HG03432 (cell line): Measurements from ENCODE around the gene ST8SIA2.

Experiments
- ATAC-seq: cut with Tn5 transposase; IDR thresholded peaks from one replicate; pipeline ENCODE4 v1.9.1; 2021; ENCODE audit warnings: mild to moderate bottlenecking, moderate library complexity; ENCODE audit not compliant: unreplicated experiment

ST8SIA2 gene

DNA sequence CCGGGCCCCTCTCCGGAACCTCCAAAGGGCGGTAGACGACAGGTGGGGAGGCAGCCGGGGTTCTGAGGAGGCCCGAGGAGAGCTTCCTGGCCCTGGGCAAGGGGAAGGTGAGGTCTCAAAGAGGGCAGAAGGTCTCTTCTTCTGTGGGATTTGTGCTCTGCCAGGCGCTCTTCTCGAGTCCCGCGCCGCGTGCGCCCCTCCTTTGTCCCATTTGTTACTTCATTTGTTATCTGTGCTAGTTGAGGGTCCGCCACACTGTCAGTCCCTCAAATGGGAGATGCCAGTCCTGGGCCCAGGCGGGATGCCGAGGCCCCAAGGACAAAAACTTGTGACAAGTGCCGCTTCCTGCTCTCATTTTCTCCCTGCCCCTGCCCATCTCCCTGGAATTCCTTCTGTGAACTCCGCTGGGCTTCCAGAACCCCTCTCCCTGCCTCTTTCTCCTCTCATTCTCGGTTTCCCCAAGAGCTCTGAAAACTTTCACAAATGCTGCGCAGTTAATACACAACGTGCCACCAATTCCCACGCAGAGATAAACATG, 1.5 kb downstream of the ST8SIA2 start:
- no peak for ATAC-seq

DNA sequence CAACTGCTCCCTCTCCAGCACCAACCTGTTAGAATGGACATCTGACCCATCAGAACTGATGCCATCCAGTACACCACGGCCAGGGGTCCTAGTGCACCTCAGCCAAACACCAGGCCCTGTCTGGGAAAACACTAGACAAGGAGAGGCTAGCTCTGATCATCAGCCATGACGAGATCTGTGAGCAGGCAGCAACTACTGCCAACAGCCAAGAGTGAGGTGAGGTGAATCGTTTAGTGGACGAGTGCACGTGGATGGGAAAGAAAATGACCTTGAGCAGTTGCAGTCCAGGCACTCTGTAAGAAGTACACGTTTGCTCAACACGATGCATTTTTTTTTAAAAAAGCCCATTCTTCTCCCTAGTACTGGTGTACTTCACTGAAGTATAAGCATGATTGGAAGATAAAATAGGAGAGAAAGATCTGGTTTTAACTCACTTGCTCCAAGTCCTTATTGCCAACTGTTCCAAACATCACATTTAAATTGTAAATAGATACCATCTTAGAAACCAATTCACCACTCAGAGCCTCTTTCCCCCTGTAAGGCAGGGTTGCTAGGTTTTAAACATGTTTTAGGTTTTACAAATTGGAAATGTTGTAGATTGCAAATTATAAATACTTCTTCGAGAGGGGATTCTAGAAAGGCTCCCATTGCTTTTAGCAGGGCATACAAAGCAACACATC, 5.7 kb downstream of the ST8SIA2 start:
- ATAC-seq: no peak

DNA sequence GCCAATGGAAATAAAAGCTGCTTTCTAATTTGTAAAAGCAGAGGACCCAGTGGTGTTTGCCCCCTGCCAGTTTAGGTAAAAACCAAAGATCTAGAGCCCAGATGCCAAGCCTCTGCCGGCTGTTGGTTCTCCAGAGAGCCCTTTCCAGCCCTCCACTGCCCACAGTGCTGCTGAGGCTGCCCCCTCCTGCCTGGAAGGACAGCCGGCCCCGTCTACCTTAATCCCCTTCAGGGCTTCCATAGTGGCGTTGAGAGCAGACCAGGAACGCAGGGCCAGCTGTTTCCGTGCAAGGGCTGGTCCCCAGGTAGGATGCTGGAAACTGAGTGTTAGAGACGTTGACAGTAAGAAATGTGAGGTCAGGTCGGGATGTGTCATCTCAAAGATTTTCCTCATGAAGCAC, 6.9 kb downstream of the ST8SIA2 start:
- no peak for ATAC-seq

DNA sequence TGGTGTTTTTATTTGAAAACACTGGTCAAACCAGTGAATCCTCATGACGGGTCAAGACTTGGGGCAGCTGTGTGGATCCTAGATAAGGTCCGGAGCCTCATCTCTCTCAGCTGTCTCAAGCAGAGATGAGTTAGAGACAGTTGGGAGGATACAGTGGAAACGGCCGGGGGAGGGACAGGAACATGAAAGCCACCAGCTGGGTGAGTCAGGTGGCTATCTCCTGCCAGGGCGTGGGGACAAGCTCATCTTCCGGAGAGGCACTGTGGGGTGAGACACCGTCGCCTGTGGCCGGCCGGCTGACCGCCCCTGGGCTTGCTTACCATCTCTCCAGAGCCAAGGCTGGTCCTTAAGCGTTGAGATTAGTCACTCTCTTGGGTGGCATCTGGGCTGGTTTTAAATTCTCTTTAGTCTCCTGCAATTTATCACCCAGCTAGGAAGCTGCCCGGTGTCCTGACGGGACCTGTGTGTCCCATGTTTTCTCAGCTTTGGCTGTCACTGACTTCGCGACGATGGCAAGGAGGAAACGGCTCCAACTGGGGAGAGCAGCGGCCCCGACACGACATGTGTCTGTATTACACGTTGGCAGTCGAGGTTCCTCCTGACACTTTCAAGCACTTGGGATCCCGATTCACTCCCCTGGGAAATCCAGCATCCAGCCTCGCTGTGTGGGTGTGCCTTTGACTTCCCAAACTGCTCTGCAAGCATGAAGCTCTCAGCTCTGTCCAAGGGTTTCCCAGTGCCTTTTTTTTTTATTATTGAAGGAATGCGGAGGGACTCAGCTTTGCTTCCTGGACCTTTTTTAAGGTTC, 7.5 kb downstream of the ST8SIA2 start:
- ATAC-seq: no peak

DNA sequence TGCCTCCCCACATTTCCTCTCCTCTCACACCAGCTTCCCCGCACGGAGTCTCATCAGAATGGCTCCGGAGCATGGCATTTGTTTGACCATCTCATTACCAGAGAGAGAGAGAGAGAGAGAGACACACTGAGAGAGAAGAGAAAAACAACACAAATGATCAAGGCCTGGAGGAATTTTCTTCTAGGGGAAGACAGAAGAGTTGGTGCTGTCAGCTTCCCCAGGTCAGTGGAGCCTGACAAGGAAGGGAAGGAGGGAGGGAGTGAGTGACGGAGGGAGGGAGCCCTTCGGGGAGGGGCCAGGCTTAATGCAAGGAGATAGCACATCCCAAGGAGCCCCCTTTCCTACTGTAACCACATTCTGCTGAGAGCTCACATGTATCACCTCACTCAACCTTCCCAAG, 9.1 kb downstream of the ST8SIA2 start:
- no peak for ATAC-seq

DNA sequence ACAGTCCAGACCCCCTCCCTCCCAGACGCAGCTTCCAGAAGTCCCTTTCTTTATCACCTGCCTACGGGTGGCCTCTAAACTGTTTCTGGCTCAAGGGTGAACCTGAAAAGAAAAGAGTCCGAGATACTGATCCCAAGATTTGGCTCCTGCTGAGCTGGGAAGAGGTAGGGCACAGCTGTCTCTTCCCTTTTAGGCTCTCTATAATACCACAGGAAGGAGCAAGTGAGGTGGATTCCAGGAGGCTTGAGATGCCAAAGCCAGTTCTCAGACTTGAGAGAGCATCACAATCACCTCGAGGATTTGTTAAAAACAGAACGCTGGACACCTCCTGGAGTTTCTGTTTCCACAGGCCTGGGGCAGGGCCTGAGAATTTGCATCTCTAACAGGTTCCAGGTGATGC, 12.3 kb downstream of the ST8SIA2 start:
- no peak for ATAC-seq

DNA sequence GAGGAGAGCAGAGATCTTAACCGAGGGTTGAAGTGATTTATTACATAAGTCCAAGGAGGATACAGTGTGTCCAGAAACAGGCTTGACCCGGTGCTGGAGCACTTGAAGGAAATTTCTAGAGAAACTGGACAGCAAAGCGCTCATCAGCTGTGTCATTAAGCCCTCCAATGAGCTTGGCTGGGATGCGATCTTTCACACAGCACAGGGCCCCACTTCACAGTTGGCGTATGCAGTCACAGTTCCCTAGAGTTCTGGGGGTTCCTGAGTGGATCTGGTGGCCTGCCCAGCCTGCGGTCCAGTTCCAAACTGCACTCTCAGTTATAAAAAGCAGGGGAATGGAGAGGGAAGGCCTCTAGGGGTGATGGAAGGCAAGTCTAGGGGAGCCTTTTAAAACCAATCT, 13.6 kb downstream of the ST8SIA2 start:
- no peak for ATAC-seq

DNA sequence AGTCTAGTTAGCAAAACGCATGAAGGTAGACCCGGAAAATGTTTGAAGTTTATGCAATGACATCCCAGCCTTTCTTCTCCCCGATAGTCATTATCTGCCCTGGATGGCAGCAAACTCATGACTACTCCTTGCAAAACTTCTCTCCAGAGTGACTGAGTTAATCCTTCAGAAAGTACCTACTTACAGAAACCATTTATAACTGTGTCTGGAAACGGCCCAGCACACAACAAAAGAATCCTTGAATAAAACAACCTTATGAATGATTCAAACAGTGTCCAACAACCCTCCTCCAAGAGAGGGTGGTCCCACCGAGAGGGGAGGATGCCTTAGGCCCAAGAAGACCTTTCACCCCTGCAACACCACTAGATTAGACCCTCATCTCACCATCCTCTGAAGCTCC, 14.2 kb downstream of the ST8SIA2 start:
- no peak for ATAC-seq

DNA sequence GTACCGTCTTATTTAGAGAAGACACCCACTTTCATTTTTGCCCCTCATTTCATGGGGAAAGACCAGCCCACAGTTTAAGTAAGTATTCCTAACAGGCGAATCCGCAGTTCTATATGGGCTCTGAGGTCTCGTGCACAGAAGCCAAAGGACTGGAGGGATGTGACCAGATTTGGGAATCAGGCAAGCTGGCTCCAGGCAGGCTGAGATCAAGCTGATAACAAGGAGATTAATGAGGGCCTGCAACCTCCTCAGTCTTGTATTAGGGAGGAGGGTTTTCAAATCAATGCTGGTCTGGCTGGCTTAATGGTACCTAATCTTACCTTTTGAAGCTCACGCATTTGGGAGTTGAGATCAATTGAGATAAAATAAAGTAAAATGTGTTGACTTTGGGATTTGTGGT, 15.3 kb downstream of the ST8SIA2 start:
- ATAC-seq: no peak

DNA sequence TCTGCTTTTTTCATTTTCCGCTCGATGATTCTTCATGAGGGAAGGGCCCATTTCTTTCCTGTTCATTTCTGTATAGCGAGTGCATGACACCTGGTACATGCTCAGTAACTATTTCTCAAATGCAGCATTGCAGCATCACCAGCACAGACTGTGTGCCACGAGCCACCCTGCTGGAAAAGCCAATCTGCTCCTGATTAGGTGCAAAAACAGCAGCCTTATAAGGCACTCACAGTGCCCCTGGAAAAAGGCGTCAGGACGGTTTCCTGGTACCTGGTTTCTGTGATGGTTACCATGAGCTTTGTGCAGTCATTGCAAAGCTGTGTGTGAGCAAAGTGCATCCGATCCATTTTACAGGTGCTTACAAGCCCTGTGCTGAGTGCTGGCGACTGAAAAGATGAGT, 15.8 kb downstream of the ST8SIA2 start:
- ATAC-seq: no peak

DNA sequence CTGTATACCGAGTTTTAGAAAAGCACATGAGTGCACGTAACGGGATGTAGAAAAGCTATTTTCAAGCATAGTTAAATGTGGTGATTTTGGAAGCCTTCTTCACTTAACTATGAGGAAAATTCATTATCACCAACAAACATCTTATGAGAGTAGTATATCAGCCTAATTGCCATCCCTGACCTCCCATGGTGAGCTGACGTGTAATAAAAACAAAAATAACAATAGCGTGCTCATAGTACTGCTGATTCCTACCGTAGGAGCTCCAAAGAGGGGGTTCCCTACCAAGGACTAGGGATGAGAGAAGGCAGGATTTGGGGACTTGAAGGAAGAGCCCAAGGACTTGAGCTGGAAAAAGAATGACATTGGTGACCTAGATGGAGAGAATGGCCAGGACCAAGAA, 16.9 kb downstream of the ST8SIA2 start:
- no peak for ATAC-seq

DNA sequence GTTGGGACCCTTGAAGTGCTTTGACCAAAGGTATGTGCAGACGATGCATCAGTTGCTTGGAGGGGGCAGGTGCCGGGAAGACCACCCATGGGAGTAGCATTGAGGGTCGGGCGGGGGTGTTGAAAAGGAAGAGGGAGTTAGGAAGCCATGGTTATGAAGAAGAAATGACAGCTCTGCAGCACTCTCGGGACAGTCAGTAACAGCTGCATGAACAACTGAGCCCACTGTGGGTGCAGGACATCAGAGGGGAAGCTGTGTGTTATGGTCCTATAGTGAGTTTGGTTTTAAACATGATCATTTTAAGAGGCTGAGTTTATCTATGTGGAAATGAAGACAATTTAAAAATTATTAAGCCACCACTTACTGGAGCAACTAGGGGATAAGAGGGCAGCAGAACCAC, 17.6 kb downstream of the ST8SIA2 start:
- ATAC-seq: no peak

DNA sequence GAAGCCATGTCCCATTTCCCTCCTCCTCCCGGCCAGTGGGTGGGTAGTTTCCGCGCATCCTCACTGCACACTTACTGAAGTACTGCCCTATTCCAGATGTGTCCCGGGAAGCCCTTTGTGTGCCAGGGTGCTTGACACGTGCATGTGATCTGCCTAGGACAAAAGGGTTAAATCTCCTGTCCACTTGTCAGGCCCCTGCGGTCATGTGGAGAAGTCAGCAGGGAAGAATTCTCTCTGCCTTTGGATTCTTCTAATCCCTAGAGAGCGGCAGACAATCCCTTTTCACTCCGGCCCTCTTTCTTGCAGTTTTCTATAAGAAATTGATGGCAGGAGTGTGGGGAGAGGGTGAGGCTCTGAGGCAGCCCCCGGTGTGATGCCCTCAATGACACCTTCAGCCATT, 19.8 kb downstream of the ST8SIA2 start:
- ATAC-seq: no peak

DNA sequence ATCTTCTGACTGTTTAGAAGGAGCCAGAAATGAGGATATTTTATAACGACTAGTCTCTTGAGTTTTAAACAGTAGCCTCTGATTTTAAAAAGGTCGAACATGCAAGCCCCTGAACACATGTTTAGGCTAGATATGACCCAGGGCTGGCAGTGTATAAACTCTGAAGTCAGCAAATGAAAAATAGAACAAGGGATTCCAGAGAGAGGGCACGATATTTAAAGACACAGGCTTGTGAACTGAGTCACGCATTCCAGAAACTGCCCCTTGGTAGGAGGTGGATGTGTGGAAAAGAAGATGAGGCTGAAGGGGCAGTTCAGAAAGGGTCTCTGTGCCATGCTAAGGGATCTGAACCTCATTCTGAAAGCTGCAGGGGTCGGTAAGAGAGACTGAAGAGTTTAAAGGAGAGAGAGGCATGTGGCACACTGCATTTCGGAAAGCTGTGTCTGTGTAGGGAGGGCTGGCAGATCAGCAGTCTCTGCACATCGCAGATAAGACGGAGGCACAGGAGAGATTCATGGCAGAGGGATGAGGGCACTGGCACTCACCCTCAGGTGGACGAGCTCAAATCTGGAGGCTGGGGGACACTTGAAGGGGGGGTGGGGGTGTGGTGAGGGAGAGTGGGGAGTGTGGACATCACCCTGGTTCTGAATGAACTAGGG, 22.1 kb downstream of the ST8SIA2 start:
- no peak for ATAC-seq

DNA sequence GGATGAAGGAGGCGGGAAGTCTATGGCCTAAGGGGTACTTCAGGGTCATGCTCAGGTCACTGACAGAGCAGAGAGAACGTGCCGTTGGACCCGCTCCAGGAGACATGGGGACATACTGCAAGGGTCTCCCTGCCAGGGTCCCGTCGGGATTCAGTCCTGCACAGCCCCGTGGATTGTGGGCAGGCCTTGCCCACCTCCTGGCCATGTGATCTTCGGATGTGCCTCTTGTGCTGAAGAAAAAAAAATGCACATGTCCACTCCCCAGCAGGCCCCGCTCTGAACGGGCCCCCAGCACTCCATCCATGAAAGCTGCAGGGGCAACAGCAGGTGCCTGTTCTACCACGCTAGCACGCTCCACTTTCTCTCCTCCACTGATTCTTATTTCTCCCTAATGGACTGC, 22.9 kb downstream of the ST8SIA2 start:
- no peak for ATAC-seq

DNA sequence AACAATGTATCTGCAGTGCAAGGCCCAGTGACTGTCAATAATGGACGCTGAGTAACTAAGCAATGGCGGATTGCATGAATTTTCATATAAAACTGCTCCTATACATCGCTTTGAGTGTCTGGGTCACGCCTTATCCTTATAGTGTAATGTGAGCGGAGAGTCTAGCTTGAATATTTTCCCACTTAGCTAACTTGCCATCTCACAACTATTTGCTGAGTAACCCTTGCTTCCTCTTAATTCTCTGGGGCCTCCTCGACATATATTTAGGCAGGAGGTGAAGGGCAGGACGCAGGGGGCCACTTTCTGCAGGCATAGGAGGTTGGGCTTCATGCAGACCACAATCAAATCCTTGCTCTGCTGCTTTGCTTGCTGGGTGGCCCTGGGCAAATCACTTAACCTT, 24.0 kb downstream of the ST8SIA2 start:
- ATAC-seq: no peak

DNA sequence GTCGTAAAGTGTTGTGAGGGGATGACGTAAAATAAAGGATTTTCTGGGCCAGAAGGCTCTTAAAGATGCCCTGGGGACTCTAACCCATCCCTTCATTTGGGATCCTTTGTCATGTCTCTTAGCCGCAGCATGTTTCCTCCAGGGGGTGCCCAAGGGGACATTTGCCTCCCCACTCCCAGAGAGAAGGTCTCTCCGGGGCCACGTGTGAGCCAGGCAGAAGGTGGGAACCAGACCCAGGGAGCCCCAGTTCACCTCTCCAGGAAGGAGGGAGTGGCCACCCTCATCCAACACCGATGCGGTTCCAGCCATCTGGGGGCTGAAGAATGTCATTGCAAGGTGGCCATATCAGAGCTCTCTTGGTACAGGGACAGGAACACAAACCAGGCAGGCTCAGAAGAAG, 25.2 kb downstream of the ST8SIA2 start:
- ATAC-seq: no peak

DNA sequence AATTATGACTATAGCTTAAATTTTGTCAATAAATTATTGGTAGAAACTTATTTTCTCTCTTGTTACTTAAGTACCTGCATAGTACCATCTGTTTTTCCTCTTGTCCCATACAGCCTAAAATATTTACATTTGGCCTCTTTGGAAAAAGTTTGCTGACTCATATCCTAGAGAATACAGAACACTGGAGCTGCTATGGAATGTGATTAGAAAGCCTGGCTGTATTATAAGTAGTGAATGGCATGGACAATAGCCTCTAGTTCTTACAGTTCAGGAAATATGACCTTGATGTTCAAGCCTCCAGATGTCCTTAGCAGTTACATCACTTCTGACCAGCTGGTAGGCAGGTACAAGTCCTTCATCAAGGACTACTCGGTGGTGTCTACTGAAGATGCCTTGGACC, 28.3 kb downstream of the ST8SIA2 start:
- ATAC-seq: no peak

DNA sequence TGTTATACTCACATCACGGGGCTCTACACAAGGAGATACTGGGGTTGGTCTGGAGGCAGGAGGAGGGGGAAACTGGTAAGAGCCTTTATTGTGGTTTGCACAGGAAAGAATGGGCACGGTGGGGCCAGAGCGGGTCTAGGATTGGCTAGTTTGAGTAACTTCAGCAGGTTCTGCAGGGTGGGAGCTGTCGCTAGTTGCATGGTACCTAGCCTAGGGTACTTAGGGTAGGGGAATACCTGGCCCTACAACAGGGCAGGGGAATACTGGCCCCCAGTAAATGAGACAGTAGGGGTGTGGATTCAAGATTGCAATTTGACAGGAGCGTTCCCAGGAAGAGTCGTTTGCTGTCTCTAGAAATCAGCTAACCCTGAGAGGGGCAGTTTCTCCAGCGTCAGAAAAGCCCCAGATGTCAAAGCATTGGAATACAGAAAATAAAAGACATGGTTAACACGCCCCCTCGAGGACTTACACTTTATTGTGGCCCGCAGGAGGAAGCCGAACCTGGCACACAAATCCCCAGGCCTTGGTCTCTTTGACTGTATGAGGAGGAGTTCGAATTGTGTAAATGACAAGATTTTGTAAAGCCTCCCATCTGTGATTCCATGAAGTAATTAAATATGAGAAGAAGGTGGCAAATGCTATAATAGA, 32.0 kb downstream of the ST8SIA2 start:
- ATAC-seq: no peak

DNA sequence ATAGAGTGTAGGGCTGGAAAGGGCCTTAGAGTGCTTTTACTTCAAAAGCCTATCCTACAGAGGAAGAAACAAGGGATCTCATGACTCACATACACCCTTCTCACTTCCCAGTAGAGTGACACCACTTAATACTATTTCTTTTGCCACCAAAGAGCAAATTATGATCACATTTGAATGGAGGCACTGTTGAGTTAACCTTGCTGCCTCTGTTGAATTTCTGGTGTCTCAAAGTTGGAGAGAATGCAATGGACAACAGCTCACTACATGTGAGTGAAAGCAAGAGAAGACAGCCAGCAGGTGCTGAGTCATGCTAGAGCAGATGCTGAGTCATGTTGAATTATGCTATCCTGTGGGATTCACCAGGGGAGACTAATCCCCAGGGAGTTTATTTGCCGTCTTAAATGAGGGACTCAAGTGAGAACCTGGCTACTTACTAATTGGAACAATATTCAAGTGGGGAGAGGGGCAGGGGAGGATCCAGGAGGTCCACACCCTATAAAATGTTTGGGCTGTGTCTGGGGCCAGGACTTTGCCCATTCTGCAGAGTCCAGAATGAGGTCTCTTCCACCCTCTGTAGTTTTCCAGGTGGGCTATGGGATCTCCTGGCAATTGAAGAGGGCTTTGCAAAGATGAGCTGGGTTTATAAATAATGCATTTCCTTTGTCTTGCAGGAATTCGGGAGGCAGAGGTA, 35.8 kb downstream of the ST8SIA2 start:
- no peak for ATAC-seq

DNA sequence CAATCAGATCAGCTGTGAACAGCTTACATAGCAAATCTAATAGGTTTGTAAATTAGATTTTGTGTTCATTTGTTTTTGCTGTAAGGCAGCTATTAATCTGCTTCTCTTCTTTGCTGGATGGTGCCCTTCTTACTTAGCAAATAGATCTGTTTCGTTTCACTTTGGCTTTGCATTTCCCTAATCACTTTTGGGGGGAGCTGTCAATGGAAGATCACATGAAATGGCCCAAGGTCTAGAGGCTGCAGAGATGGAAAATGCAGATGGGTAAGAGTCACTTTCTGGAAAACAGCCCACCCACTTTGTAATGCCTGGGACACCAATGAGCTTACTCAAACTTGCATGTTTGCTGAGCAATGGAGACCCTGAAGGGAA, 36.4 kb downstream of the ST8SIA2 start:
- ATAC-seq: no peak
